ENCODE results near the gene RENBP. TPM values are rescaled to one million over a fixed set of nuclear protein-coding genes. Genes with fewer than 3 reads are reported as not detected.

Gene RENBP
- total and polyA plus RNA-seq, 9 of the 15 experiments (the other 6 are each of a cell fraction or from before 2014, with no cell fraction given) = 0.07 to 14.8 (median 10.6) TPM; not detected in 1

DNA sequence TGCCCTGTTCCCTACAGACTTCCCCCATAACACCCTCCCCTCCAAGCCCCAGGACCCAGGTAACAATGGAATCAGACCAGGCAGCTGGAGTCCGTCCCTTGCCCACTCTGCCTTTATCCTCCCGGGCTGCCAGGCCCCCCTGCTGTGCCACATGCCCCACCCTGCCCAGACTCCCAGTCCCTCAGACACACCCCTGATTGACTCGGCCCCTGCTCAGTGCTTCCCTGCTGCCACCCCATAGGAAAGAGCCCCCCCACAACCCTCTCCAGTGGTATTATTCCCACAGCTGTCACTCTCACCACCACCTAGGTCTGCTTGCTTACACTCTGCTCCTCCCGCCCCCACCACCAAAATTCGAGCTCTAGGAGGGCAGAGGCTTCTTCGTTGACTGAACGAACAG lies 4.9 kb downstream of the RENBP start:
- H3K9ac ChIP-seq (ENCODE audit: insufficient read depth in 1 of 2, low read depth in 2 of 2, low read length in 2 of 2) = peak overlapping the region in 1 of 2 experiments; percentile 81; a peak in 2 of 4 replicates
- intact Hi-C loops (cut with micrococcal nuclease) = no loop called here
- no peak for TF ChIP-seq RBBP5 (IDR thresholded peaks at IDR 0.05; ENCODE audit: borderline replicate concordance, insufficient read depth, low read length, poor library complexity, severe bottlenecking)
- TF ChIP-seq, protein P1, sequence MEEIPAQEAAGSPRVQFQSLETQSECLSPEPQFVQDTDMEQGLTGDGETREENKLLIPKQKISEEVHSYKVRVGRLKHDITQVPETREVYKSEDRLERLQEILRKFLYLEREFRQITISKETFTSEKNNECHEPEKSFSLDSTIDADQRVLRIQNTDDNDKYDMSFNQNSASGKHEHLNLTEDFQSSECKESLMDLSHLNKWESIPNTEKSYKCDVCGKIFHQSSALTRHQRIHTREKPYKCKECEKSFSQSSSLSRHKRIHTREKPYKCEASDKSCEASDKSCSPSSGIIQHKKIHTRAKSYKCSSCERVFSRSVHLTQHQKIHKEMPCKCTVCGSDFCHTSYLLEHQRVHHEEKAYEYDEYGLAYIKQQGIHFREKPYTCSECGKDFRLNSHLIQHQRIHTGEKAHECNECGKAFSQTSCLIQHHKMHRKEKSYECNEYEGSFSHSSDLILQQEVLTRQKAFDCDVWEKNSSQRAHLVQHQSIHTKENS (CRISPR knock-in tag; IDR thresholded peaks at IDR 0.05) = no peak
- no peak for TF ChIP-seq ZSCAN32 (CRISPR knock-in tag; IDR thresholded peaks at IDR 0.05)
- TF ChIP-seq, protein P2, sequence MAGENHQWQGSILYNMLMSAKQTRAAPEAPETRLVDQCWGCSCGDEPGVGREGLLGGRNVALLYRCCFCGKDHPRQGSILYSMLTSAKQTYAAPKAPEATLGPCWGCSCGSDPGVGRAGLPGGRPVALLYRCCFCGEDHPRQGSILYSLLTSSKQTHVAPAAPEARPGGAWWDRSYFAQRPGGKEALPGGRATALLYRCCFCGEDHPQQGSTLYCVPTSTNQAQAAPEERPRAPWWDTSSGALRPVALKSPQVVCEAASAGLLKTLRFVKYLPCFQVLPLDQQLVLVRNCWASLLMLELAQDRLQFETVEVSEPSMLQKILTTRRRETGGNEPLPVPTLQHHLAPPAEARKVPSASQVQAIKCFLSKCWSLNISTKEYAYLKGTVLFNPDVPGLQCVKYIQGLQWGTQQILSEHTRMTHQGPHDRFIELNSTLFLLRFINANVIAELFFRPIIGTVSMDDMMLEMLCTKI (IDR thresholded peaks at IDR 0.05; ENCODE audit: partially characterized antibody) = no peak
- no peak for TF ChIP-seq ILK (tag; IDR thresholded peaks at IDR 0.05; ENCODE audit: borderline replicate concordance, low read depth)
- TF ChIP-seq, protein P3, sequence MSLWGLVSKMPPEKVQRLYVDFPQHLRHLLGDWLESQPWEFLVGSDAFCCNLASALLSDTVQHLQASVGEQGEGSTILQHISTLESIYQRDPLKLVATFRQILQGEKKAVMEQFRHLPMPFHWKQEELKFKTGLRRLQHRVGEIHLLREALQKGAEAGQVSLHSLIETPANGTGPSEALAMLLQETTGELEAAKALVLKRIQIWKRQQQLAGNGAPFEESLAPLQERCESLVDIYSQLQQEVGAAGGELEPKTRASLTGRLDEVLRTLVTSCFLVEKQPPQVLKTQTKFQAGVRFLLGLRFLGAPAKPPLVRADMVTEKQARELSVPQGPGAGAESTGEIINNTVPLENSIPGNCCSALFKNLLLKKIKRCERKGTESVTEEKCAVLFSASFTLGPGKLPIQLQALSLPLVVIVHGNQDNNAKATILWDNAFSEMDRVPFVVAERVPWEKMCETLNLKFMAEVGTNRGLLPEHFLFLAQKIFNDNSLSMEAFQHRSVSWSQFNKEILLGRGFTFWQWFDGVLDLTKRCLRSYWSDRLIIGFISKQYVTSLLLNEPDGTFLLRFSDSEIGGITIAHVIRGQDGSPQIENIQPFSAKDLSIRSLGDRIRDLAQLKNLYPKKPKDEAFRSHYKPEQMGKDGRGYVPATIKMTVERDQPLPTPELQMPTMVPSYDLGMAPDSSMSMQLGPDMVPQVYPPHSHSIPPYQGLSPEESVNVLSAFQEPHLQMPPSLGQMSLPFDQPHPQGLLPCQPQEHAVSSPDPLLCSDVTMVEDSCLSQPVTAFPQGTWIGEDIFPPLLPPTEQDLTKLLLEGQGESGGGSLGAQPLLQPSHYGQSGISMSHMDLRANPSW (CRISPR knock-in tag; IDR thresholded peaks at IDR 0.05) = no peak
- no peak for TF ChIP-seq FOXK1 (CRISPR knock-in tag; IDR thresholded peaks at IDR 0.05; ENCODE audit: borderline replicate concordance)
- TF ChIP-seq, protein P4, sequence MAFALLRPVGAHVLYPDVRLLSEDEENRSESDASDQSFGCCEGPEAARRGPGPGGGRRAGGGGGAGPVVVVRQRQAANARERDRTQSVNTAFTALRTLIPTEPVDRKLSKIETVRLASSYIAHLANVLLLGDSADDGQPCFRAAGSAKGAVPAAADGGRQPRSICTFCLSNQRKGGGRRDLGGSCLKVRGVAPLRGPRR (CRISPR knock-in tag; IDR thresholded peaks at IDR 0.05) = no peak
- TF ChIP-seq, protein P5, sequence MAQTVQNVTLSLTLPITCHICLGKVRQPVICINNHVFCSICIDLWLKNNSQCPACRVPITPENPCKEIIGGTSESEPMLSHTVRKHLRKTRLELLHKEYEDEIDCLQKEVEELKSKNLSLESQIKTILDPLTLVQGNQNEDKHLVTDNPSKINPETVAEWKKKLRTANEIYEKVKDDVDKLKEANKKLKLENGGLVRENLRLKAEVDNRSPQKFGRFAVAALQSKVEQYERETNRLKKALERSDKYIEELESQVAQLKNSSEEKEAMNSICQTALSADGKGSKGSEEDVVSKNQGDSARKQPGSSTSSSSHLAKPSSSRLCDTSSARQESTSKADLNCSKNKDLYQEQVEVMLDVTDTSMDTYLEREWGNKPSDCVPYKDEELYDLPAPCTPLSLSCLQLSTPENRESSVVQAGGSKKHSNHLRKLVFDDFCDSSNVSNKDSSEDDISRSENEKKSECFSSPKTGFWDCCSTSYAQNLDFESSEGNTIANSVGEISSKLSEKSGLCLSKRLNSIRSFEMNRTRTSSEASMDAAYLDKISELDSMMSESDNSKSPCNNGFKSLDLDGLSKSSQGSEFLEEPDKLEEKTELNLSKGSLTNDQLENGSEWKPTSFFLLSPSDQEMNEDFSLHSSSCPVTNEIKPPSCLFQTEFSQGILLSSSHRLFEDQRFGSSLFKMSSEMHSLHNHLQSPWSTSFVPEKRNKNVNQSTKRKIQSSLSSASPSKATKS (CRISPR knock-in tag; IDR thresholded peaks at IDR 0.05) = no peak
- TF ChIP-seq ZNF695 (CRISPR knock-in tag; IDR thresholded peaks at IDR 0.05) = no peak
- no peak for TF ChIP-seq DPF2 (IDR thresholded peaks at IDR 0.05)
- TF ChIP-seq HDAC1 (IDR thresholded peaks at IDR 0.05) = no peak
- no peak for TF ChIP-seq SAP30 (IDR thresholded peaks at IDR 0.05; ENCODE audit: borderline replicate concordance, insufficient read depth, low read depth, low read length, poor library complexity, severe bottlenecking)
- no peak for DNase-seq (ENCODE audit: extremely low read depth in 1 of 4, low spot score in 3 of 4)
- POLR2A ChIA-PET = interaction anchor here (0.6 to 1.2 kb wide), 3 partner anchors 11 to 213 kb away, joined by 3 to 5 read pairs (median 4); no protein-coding TSS in a partner anchor
- H3K9me3 ChIP-seq (replicated peaks; ENCODE audit: control insufficient read depth, insufficient read depth, low read depth, low read length) = no peaks in the 10 kb centered on the region
- H3K27ac ChIP-seq (ENCODE audit: extremely low read depth, low read depth, low read length) = no peak overlapping the region
- in situ Hi-C loops (cut with MboI) = no loop called here
- H3K36me3 ChIP-seq (ENCODE audit: control insufficient read depth, insufficient read depth, low read length) = peaks cover 2% of the 10 kb centered on the region; the same call in 2 of the 3 replicates
- no peak overlapping the region for H3K4me2 ChIP-seq (ENCODE audit: insufficient read depth, low read length)
- ATAC-seq = no peak
- no peak overlapping the region for H2AFZ ChIP-seq (ENCODE audit: low read depth, low read length)
- no TSS peak for BruUV-seq (replicated peaks)
- no peak for FAIRE-seq
- H3K9me1 ChIP-seq (ENCODE audit: control insufficient read depth, insufficient read depth, low read length) = no peaks in the 10 kb centered on the region
- WGBS (ENCODE audit: insufficient coverage, low coverage, missing lambda C conversion rate) = 36% methylated on average over 5 of the region's 7 CpGs
- no peaks in the 10 kb centered on the region for H3K27me3 ChIP-seq (ENCODE audit: control insufficient read depth in 2 of 2, insufficient read depth in 2 of 2, low read length in 2 of 2)
- peaks cover 20 to 50% of the 10 kb centered on the region in 2 experiments for H3K4me1 ChIP-seq (replicated peaks in 1 of 2; ENCODE audit: control insufficient read depth in 2 of 2, insufficient read depth in 2 of 2, low read length in 2 of 2)
- peaks cover 10% of the 10 kb centered on the region for H3K79me2 ChIP-seq (ENCODE audit: control insufficient read depth, insufficient read depth, low read length)
- CTCF ChIA-PET (ENCODE audit: low intra/inter-chr PET ratio) = no interaction called here
- no peak overlapping the region for H3K4me3 ChIP-seq
- no peaks in the 10 kb centered on the region for H4K20me1 ChIP-seq (replicated peaks; ENCODE audit: control insufficient read depth, insufficient read depth, low read length)
